ENCODE measurements around the gene ARHGAP25.
A peak's percentile ranks its signal among the peaks of the same experiment; 100 is the strongest.

ARHGAP25 gene

DNA sequence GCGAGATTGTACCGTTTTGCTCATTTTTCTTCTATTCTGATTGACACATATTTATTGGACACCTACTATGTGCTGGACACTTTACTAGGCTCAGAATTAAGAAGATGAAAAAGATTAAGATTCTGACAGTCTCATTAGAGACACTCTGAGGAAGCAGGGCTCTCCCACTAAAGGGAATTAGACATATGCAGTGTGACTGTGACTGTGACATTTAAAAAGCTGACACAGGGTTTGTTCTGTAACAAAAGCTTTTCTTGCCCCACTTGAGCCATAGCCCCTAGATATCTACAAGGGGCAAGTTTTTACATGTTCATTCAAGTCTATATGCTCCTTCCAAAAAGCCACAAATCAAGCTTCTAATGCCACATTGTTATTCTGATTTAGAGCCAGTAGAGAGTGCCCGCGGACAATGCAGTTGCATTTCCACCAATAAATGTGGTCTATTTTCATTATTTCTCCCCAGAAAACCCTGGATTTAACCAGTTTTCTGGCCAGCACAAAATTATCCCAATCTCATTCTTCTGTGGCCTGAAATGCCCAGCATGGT is 9.8 kb downstream of the ARHGAP25 start:
- peak; percentile 38 for DNase-seq

DNA sequence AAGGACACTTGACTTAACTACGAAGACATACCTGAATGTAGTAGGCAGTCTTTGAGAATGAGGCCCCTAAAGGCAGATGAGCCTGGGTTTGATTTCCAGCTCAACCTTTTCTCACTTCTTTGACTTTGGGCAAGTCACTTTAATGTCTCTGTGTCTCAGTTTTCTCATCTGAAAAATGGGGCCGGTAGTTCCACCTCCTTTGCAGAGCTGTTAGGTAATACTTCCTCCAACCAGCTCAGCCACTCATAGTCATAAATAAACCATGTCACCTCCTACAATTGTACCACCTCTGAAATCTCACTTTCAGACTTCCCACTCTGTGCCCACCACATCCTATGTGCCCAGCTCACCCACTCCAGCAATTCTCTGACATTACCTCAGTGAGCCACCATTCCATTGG is 10.4 kb downstream of the ARHGAP25 start:
- DNase-seq, result no peak

DNA sequence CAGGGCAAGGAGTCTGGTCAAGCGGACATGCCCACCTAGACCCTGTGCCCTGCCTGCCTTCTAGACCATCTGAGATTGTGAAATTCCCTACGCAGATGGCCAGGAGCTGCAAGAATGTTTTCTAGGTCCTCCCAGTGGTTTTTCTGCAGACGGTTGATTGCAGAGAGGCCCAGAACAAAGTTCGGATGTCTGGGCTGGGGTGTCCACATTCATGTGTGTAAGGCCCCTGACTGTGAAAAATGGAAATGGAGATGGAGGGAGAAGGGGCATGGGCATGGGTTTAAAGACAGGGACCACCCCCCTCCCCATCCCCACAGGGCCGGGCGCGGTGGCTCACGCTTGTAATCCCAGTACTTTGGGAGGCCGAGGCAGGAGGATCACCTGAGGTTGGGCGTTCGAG is 11.8 kb downstream of the ARHGAP25 start:
- no peak for DNase-seq

DNA sequence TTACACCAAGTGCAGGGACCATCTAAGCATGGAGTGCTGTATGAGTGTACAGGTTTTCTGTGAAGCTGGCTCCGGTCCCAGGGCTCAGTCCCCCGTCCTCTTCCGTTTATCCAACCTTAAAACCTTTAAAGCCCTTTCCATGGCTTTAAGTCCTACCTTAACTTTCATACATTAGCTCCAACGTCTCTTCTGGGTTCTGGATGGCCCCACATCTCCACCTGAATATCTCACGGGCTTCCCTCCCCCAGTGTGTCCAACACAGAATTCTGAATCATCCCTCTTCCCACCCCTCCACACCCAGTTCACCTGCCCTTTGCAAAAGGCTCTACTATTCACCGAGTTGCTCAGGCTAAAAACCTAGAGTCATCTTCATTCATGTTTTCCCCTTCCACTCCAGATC is 12.8 kb downstream of the ARHGAP25 start:
- no peak for DNase-seq

DNA sequence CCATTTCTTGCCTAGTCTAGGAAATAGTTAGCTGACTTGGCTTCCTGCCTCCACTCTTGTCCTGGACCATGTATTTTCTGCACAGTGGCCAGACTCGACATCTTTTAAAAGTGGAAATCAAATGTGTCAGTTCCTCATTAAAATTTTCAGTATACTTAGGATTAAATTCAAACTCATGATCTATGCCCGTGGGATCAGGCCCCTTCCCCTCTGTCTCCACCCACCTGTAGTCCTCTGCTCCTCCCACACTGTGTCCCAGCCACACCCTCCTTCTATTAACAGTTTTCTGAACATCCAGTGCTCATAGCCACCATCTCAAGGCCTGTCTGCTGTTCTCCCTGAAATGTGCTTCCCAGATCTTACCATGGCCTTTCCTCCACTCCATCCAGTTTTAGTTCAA is 13.3 kb downstream of the ARHGAP25 start:
- no peak for DNase-seq

DNA sequence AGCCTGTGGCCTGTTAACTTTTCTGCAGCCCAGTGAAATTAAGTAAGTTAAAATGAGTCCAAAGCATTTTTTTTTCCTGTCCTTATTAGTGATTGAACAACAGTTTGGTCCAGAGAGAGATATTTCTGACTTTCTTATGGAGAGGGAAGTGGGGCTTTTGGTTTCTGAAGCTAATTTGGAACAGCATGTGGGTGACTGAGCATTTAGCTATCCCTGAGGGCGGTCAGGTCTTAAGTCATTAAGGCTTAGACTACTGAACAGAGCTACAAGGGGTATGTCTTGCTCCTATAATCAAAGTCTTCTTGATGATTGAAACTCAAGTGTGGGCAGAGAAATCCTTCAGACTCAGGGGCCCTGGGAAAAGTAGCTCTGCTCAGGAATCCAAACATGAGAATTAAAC is 14.0 kb downstream of the ARHGAP25 start:
- DNase-seq, result no peak

DNA sequence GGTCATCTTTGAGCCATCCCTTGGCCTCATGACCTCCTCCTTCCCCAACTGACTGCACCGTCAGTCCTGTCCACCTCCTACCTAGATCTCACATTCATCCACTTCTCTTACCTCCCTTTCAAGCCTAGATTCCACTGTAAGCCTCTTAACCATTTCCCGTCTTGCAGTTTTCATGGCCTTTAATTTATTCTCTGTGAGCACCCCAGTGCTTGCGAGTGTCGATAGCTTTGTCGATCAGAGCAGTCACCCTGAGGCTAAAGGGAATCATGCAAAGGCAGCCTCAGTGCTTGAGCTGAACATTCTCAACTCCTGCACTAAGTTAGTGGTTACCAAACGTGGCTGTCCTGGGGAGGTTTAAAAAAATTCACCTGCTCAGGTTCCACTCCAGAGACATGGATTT is 14.7 kb downstream of the ARHGAP25 start:
- DNase-seq, result no peak

DNA sequence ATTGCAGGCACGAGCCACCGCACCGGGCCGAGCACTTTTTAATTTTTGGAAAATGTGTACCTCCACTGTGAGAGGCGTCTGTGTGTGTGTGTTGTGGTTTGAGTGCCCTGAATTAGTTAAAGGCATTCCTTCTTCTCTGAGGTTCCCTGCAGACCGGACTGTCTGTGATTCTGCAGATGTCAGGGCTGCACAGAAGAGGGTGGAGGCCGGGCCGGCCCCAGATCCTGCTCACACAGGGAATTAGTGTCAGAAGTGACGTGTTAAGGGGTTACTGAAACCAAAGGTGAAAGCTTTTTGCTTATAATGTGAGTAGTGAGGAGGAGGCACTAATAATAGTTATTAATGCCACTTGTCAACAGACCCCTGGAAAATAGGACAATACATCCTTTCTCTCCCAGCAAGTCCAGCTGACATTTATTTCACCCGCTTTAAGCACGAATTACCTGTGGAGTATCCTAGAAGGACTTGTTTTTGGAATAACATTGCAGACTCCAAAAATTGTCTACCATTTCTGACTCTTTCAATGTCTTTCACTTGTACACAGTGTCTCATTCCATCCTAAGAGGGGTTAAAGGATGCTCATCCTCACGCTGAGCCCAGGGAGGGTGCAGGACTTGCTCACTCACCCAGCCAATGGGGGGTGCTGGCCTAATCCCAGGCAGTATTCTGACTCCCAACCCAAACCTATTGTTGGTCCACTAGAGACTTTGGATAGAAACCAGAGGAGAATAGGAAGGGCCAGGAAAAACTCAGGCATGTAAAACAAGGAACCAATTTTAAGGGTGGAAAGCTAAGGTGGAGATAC is 16.2 kb downstream of the ARHGAP25 start:
- DNase-seq, result no peak

DNA sequence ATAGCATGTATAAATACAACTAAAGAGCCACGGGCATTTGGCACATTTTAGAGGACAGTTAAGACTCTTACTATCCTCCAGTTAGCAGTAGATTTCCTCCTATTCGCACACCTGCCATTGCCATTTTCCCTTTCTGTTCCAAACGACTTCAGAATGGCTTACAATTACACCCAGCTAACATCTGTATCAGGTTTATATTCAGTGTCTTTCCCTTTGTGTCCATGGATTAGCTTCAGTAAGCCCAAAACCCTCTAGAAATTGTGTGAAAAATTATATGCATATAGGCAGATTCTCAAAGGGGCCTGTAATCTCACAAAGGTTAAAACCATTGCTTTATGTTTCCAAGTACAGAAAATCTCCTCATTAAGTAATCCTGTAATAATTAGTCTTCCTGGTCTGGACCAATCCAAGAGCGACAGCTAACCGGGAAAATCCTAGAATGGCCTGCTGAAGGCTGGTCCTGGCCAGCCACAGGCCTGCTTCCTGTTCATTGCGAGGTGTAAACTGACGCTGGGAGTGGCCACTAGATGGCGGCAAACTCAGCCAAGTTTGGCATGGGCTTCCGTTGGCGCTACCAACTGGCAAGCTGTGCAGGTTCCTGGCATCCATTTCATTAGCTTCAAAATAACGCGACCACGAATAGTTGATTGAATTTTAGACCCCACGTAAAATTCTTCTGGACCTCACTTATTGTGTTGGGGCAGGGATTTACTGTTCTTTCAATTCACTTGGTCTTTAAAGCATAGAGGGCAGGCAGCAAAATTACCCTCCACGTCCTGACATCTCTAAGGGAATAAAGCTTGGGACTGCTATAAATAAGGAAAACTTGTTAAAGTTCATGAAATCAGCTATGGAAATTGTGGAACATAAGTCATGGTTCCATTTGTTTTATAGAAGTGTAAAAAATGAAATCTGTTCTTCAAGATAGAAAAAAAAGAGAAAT is 17.1 kb downstream of the ARHGAP25 start:
- DNase-seq, result peak; percentile 81

DNA sequence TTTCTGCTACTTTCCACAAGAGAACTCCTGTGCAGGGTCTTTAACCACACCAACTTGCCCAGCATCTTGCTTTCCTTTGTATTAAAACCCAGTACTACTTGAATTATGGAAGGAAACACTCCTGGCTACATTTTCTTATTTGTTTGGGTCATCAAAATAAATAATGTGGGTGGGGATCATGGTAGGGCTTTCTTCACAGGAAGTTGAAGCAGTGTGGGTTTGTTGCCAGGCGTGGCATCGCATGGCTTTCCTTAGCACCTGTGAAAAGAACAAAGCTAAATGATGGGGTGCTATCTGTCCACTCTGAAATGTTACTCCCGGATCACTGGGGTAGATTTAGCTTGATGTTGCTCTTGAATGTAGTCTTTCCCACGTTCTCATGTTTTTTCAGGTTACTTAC is 18.7 kb downstream of the ARHGAP25 start:
- DNase-seq, result no peak

DNA sequence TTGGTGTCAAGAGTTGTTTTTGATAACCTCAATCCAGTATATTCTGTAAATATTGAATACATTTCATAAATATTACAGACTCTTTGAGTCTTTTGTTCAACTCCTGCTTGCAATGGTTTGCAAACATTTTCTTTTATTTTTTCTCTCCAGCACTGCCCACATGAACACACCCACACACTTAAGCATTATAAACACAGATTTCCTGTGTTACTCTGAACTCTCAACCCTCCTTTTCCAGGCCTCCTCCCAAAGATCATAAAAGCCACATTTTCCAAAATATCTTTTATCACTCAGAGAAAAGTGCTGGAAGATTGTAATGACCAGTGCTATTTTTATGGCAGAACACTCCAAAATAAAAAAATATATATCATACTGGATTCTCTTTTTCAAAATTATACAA is 20.5 kb downstream of the ARHGAP25 start:
- DNase-seq, result no peak

DNA sequence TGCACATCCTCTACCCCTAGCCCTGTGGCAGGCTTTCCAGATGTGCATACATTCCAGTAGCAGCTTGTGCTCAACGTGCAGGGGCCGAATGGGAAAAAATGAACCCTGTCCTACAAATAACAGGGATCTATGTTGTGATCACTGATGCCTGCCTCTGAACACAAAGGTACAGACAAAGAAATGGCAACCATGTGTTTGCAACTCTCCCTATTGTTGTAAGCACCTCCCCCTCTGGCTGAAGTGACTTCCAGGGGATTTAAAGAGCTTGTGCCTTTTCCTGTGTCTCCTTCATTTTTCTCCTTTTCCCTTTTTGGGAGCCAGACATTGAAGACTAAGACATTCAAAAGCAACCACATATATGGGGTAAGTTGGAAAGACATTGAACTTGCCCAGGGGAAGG is 21.6 kb downstream of the ARHGAP25 start:
- DNase-seq, result no peak

DNA sequence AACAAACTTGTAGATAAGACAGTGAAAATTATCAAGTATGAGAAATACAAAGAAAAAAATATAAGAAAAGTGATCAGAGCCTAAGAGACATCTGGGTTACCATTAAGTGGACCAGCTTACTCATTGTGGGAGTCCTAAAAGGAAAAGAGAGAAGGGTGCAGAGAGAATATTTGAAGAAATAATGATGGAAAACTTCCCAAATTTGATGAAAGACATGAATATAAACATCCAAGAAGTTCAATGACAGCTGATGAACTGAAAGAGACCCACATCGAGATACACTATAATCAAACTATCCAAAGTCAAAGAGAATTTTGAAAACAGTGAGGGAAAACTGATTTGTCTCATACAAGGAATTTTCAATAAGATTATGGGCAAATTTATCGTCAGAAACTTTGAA is 22.5 kb downstream of the ARHGAP25 start:
- no peak for DNase-seq

DNA sequence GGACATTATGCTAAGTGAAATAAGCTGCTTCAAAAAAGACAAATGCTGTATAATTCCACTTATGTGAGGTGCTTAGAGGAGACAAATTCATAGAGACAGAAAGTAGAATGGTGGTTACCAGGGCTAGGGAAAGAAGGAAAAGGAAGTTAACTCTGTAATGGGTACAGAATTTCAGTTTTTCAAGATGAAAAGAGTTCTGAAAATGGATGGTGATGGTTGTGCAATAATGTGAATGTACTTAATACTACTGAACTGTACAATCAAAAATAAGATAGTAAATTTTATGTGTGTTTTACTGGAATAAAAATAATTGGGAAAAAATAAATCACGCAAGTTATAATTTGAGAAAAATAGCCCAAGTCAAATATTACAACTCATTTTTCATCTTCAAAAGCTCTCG is 27.5 kb downstream of the ARHGAP25 start:
- no peak for DNase-seq

DNA sequence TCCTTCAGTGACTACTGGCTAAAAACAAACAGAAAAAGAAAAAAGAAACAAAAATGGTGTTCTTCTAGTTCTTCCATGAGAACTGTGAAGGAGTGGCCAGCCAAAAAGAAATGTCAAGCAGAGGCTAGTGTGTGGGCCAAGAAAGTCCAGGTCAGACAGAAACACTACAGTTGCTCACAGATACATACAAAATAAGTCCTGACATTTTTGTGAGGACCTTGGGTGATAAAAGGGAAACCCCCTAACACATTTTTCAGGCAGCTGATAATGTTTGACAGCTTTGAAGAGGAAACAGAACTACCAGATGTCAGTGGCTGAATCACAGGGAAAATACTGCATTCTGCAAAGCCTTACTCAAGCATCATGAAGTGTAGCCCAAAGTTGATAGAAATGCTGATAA is 28.1 kb downstream of the ARHGAP25 start:
- no peak for DNase-seq

DNA sequence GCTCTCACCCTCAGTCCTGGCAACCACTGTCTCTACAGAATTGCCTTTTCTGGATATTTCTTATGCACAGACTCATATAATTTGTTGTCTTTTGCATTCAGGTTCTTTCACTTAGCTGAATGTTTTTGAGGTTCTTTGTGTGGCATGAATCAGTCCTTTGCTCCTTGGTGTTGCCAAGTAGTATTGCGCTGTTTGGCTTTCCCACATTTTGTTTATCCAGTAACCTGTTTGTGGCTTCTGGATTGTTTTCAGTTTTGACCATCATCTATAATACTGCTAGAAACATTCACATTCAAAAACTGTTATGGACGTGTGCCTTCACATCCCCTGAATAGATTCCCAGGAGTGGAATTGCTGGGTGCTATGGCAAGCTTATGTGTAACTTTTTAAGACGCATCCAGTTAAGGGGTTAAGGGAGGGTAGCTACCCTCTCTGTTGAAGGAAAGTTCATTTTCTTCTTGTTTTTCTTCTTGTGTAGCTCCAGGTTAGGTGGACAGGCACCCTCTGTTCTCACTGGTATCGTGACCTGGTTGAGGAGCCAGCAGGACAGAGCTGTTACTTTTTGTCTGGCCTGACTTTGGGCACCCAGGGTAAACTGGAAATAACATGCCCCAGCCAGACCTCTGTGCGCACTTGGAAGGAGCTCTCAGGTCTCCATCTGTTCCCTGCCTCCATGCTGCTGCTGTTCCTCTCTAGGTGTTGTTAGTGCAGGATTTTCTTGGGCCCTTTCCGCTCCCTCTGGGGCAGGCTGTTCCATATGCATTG is 29.6 kb downstream of the ARHGAP25 start:
- DNase-seq, result no peak

DNA sequence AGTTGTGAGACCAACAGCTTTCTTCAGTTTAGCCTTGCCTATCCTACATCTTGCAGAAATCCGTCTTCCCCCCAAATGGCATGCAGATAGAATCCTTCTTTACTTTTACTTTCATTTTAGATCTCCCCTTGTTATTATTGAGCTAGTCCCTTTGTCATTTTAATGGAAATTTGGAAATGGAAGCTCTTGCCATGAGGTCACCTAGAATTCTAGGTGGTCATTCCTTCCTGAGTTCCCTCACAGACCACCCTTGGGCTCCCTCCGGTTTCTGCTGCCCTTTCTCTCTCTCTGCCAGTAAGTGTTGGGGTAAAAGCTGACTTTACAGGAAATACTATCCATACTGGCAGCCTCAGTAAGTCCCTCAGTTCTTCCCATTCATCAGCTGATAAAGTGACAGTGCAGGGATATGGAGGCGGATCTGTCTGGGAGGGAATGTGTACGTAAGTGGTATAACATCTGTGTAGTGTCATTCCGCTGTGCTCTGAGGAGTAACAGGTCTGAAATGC is 30.2 kb downstream of the ARHGAP25 start:
- no peak for DNase-seq

DNA sequence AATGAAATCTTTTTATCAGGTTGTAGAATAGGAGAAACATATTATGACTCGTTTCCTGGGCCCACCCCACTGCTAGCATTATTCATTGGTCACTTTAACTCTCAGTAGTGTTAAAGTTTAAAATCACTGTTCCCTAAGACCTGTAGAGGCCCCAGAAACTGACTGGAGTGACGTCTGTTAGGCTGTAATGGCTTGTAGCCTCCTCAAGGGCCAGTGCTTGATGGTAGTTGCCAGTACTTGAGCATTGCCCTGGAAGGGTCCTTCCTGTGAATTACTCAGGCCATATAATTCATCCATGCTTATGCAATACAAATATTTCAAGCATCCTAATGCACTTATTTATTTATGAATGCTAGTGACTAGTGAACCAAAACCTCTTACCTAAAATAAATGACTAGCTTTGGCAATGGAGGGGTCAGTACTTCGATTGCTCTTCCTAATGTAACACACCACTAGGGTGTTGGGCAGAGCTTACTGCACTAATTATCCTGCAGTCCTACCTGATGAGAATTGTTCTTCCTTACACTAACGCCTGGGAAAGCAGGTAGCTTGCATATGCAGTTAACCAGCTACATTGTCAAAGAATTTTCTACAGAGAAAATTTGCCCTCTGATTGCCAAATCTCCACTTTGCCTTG is 31.2 kb downstream of the ARHGAP25 start:
- DNase-seq, result peak; percentile 67

DNA sequence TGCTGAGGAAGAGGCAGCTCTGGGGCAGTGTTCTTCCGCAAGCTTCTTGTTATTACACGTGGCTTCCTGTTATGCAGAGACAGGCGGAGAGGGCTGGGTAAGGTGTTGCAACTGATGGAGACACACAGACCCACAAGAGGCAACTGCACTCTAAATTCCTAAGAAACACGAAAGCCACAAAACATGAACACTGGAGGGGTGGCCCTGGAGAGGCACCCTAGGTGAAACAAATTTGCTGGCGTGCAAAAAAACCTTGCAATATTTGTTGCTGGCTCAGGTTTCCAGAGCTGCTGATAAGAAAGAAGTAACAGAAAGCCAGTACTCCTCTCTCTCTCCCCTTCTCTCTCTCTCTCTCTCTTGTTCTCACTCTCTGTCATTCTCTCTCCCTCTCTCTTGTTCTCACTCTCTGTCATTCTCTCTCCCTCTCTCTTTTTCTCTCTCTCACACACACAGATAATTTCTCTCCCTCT is 31.8 kb downstream of the ARHGAP25 start:
- peak; percentile 48 for DNase-seq

DNA sequence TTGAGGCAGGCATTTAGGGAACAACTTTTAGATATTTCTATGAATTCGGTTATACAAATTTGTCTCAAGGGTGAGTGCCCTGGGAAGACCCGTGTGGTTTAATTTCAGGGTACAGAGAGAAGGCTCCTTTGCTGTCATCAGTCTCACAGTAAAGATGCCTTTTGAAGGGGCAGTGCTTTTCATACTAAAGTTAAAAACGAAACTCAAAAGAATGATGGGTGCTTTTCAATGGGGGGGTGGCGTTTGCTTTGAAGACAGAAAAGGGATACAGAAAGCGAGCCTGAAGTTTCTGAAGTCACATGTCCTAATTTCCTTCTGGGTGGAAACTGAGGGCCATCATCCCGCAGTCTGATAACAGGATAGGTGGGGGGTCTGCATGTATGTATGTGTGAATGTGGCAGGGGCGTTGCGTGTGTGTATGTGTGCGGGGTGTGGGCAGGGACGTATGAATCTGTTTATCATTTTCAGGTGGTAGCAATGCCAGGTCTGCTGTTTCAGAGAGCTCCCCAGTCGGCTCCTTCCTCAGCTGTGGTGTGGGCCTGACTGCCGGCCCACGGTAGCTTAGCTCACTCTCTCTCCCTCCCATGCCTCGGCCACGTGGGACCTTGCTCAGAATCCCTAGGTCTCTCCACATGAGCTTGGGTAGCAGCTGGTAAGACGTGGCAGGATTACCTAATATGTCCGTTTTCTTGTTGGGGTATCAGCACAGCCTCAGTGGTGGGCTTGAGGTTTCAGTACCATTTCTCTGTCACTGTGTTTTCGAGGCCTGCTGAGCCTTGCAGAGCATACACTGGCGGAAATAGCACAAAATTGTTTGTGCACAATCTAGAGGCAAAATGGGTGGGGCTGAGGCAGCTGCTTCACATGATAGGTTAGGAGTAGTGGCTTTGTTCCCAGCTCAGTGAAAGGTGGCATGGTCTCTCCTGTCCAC is 32.7 kb downstream of the ARHGAP25 start:
- DNase-seq, result no peak

DNA sequence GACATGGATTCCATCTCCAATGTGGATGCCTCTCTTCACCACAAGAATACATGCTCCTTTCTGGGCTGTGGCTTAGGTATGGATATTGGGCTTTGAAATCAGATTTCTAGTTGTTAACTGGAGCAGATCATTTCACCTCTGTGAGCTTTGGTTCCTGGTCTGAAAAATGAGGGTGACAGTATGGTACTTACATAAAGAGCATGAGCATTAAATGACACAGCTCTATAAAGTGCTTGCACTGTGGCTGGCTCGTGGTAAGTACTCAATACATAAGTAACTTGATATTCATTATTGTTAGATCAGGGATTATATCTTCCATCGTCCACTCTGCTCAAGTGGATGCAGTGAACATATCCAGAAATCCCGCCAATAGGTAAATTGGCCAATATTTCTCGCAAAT is 33.4 kb downstream of the ARHGAP25 start:
- DNase-seq, result peak; percentile 61
